Esophagus (tissue), 2 donors: Measurements from ENCODE around the gene ABHD17C. TPM values are rescaled to one million over a fixed set of nuclear protein-coding genes. Genes with fewer than 3 reads are reported as not detected.
A peak's percentile ranks its signal among the peaks of the same experiment; 100 is the strongest.

Experiments used
- H3K27ac ChIP-seq, 2 donors: one replicate each; pipeline ENCODE4 v1.5.1; 2013; ENCODE audit warnings: low read depth in 2 of 2, mild to moderate bottlenecking in 2 of 2, inconsistent platforms in 1 of 2, low read length in 1 of 2, moderate library complexity in 1 of 2
- H3K27me3 ChIP-seq, 2 donors: one replicate each; pipeline ENCODE4 v1.6.1; 2013; ENCODE audit warnings: low read length in 2 of 2, control low read depth in 1 of 2, mild to moderate bottlenecking in 1 of 2; ENCODE audit not compliant: insufficient read depth in 2 of 2, control insufficient read depth in 1 of 2
- H3K36me3 ChIP-seq, 2 donors: one replicate each; pipeline ENCODE4 v1.6.1; 2013; ENCODE audit warnings: low read length in 1 of 2; ENCODE audit not compliant: control insufficient read depth in 2 of 2, insufficient read depth in 2 of 2
- H3K4me1 ChIP-seq, 2 donors: one replicate each; pipeline ENCODE4 v1.6.1; 2013; ENCODE audit warnings: low read length in 1 of 2; ENCODE audit not compliant: control insufficient read depth in 2 of 2, insufficient read depth in 2 of 2
- H3K4me3 ChIP-seq, 2 donors: one replicate each; pipeline ENCODE4 v1.5.1; 2013; ENCODE audit warnings: low read length in 2 of 2, mild to moderate bottlenecking in 2 of 2, low read depth in 1 of 2, moderate library complexity in 1 of 2
- H3K9me3 ChIP-seq, 2 donors: one replicate each; pipeline ENCODE4 v1.6.1; 2013; ENCODE audit warnings: mild to moderate bottlenecking in 2 of 2, low read depth in 1 of 2, low read length in 1 of 2, moderate library complexity in 1 of 2; ENCODE audit not compliant: control insufficient read depth in 2 of 2, insufficient read depth in 1 of 2
- WGBS, 2 donors: extraction: QIAGEN DNeasy Blood & Tissue Kit; methylation state at CpG; one replicate each; pipeline ENCODE4 v1.1.7; 2013; 5-methylcytosine and 5-hydroxymethylcytosine counted together
- polyA plus RNA-seq, 2 donors: library from polyadenylated mRNA; stranded (reverse); fragments of 200-250 nt; gene quantifications; one replicate each; pipeline ENCODE4 v1.2.3, GENCODE V29; 2013
- donor health status: healthy with polysubstance abuse.
- donor health status: Bipolar disorder and iron deficiency.

Gene ABHD17C
- polyA plus RNA-seq, 2 donors = 26.6 to 27.3 TPM

GRCh38 chr15:80777137-80777536 lies 82.0 kb downstream of the ABHD17C start:
- no peaks in the 10 kb centered on the region for H3K27me3 ChIP-seq
- peak overlapping the region; percentile 77 to 90 for H3K27ac ChIP-seq
- 21 to 38% methylated on average over 8 of the region's 8 CpGs for WGBS, 2 donors

DNA sequence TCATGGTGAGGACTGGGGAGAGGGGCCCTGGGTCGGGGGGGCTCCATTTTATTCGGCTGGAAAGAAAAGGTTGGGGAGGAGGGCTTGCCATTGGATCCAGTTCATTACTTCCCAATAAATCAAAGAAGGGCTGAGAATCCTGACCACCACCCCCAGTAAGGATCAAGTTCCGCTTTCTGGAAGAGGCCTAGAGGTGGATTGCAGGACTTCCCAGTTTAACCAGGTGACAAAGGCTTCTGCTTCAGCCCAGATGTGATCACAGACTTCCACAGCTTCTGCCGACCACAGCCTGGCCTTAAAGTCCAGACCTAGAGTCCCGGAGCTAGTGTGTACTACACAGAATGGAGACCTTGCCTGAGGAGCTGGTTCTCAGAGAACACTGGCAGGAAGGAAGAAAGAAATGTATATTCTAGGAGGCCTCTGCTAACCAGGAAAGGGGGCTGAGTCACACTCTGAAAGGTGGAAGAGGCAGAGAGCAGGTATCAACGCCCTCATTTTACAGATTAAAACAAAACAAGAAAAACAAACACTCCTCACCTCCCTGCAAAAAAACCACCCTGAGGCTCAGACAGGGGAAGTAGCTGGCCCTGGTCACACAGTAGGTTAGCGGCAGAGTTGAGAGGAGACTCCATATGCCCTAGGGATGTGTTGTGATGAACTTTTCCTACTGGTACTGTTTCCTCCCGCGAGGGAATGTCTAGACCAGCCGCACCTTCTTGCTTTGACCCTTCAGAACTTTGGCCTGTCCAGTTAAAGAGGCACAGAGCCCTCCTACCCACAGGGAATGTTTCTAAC lies 82.9 kb downstream of the ABHD17C start:
- Histone ChIP-seq H3K36me3 (no peaks in the 10 kb centered on the region), H3K4me1 (peaks cover 7 to 22% of the 10 kb centered on the region in 2 donors), H3K4me3 (no peak overlapping the region), H3K27ac (peak overlapping the region; percentile 67 to 90), H3K9me3 (no peaks in the 10 kb centered on the region), H3K27me3 (no peaks in the 10 kb centered on the region)
- 69 to 71% methylated on average over 10 of the region's 10 CpGs for WGBS, 2 donors

More at GRCh38 chr15:80777137-80777536, 82.0 kb downstream of the ABHD17C start:
- Histone ChIP-seq H3K36me3 (no peaks in the 10 kb centered on the region), H3K4me1 (peaks cover 7 to 22% of the 10 kb centered on the region in 2 donors), H3K9me3 (no peaks in the 10 kb centered on the region), H3K4me3 (no peak overlapping the region)

DNA sequence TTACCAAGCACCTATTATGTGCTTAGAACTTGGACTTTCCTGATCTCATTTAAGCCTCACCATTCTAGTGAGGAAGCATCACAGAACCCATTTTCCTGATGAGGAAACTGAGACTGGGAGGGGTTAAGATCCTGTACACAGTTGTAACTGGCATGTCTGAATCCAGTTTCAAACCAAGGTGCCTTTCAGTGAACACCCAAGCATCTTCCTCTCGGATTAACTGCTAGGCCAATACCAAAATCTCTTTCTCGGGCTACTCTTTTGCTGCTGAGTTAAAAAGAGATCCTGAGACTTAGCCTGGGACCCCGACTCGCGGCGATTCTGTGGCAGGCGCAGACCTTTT lies 83.5 kb downstream of the ABHD17C start:
- WGBS, 2 donors = 21 to 22% methylated on average over 7 of the region's 7 CpGs
- Histone ChIP-seq H3K4me1 (peaks cover 7 to 22% of the 10 kb centered on the region in 2 donors), H3K27ac (peak overlapping the region; percentile 11 to 90), H3K9me3 (no peaks in the 10 kb centered on the region), H3K36me3 (no peaks in the 10 kb centered on the region), H3K27me3 (no peaks in the 10 kb centered on the region), H3K4me3 (peak overlapping the region in 1 of 2 donors; percentile 57)

- H3K4me1 ChIP-seq = peaks cover 7 to 22% of the 10 kb centered on the region in 2 donors
- H3K36me3 ChIP-seq = no peaks in the 10 kb centered on the region
- peak within 1 kb of the TSS; percentile 51 to 57 for H3K4me3 ChIP-seq
- no peaks in the 10 kb centered on the region for H3K27me3 ChIP-seq
- 1 to 2% methylated on average over 68 to 75 of the region's 75 CpGs for WGBS, 2 donors
- no peaks in the 10 kb centered on the region for H3K9me3 ChIP-seq
- peak within 1 kb of the TSS; percentile 11 to 90 for H3K27ac ChIP-seq
Observed at GRCh38 chr15:80778964-80779657, 84.0 kb downstream of the ABHD17C start, which contains the start of gene CEMIP. TSS of gene CEMIP (plus strand) at chr15:80779370. CDS start at chr15:80873880, 94,510 bp downstream.

DNA sequence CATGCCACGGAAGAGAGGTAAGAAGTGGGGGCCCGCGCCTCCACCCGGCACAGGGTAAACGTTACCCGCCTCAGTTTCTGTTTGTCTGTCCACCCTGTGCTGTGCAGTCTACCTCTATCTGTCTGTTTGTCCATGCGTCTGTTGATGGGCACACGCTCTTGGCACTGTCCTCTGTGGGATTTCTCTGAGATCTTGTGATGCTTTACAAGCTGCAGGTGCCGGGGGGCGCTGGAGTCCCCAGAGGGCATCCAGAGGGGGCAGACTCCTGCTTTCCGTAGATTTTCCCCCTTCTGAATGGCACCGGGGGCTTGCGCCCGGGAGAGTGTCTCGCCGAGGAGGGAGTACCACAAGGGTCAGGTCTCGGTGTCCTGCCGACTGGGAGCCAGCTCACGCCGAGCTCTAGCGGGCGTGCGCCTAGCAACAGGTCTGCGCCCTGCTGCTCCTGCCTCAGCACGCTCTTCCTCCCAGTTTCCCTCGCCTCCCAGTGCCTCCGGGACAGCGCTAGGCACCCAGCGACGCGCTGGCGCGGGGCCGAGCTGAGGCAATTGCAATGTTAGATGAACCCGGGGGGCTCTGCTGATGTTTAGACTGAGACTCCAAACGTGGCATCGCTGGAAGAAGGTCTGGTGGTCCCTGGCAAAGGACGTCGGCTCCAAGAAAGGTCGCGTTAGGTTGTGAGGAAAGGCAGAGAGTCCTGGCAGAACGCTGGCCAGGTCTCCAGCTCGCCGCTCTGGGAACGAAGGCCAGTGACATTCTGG lies 84.7 kb downstream of the ABHD17C start:
- peaks cover 7 to 22% of the 10 kb centered on the region in 2 donors for H3K4me1 ChIP-seq
- no peaks in the 10 kb centered on the region for H3K27me3 ChIP-seq
- H3K4me3 ChIP-seq = peak overlapping the region; percentile 51 to 57
- 2 to 3% methylated on average over 45 of the region's 45 CpGs for WGBS, 2 donors
- no peaks in the 10 kb centered on the region for H3K36me3 ChIP-seq
- no peaks in the 10 kb centered on the region for H3K9me3 ChIP-seq
- H3K27ac ChIP-seq = no peak overlapping the region

DNA sequence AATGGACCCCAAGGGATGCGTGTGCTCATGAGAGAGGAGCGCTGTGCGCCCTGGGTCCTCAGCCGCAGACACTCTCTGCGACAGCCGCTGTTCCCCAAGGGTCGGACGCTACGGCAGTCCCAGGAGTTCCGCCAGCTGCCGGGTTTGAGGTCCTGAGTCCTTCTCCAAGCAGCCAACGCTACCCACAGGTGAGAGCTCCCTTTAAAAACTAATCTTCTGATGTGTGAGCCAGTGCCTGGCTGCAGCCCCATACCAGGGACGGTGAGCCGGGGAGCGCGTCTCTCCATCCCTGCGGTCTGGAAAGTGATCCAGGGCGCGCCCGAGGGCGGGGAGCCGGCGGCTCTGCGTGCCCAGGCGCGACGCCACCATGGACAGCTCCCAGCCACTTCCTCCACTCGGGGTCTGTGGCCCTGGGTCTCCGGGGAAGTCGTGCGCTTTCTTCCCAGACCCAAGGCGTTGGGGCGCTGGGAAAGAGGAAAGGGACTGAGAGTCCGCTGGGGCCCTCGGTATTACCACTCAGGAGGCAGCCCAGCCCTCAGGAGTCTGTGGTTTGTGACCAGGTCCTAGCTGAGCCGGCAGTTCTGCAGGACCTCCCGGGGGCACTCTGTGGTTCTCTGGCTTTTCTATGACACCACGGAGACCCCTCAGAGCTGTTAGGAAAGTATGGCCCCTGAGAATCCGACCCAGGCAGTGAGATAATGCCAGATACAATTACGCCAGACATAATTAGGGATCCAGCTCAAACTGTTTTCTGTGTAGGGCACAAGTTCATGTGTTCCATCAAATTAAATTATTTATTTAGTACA lies 85.5 kb downstream of the ABHD17C start:
- Histone ChIP-seq H3K36me3 (no peaks in the 10 kb centered on the region), H3K4me1 (peaks cover 7 to 22% of the 10 kb centered on the region in 2 donors), H3K27me3 (no peaks in the 10 kb centered on the region), H3K9me3 (no peaks in the 10 kb centered on the region), H3K4me3 (peak overlapping the region; percentile 51 to 57), H3K27ac (no peak overlapping the region)
- WGBS, 2 donors = 4 to 5% methylated on average over 39 to 40 of the region's 40 CpGs

DNA sequence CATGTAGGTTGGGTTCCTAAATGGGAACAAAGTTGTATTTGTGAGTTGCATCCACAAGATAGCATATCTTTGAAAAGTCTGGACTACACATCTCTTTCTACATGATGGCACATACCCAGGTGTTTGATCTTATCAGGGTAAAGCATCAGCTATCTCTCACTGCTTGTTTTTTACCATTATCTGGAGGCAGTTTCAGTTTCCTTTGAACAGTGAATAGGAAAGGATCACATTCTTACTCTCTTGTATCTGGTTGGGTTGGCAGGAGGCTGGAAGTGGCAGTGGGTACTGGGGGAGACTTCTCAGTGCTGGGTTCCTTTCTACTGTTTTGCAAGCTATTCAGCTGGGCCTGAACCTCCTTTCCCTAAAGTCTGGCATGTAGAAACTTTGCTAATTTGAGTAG lies 88.2 kb downstream of the ABHD17C start:
- H3K27ac ChIP-seq = no peak overlapping the region
- no peaks in the 10 kb centered on the region for H3K36me3 ChIP-seq

GRCh38 chr15:80785335-80785734 lies 90.2 kb downstream of the ABHD17C start:
- H3K4me1 ChIP-seq = peaks cover 4 to 5% of the 10 kb centered on the region in 2 donors
- H3K9me3 ChIP-seq = no peaks in the 10 kb centered on the region
- 79 to 87% methylated on average over 5 of the region's 5 CpGs for WGBS, 2 donors

More for the DNA sequence above, 88.2 kb downstream of the ABHD17C start:
- H3K27me3 ChIP-seq = no peaks in the 10 kb centered on the region
- no peak overlapping the region for H3K4me3 ChIP-seq
- no peaks in the 10 kb centered on the region for H3K9me3 ChIP-seq
- H3K4me1 ChIP-seq = peaks cover 7 to 12% of the 10 kb centered on the region in 2 donors

More at GRCh38 chr15:80785335-80785734, 90.2 kb downstream of the ABHD17C start:
- Histone ChIP-seq H3K27me3 (no peaks in the 10 kb centered on the region), H3K27ac (no peak overlapping the region), H3K36me3 (no peaks in the 10 kb centered on the region), H3K4me3 (no peak overlapping the region)
